PC-3 (cell line): ENCODE data around the gene POLD1. TPM values are rescaled to one million over a fixed set of nuclear protein-coding genes. Genes with fewer than 3 reads are reported as not detected.

ENCODE experiments used
- ATAC-seq: fragments of 200-7000 bp; cut with Tn5 transposase; 2 replicates; pipeline ENCODE4 v1.9.1; 2020; ENCODE audit warnings: mild to moderate bottlenecking, moderate library complexity
- BruUV-seq: library from RNA; stranded (reverse); fragments of 400-500 nt; replicated peaks from 2 replicates; lab custom pipeline; 2021; lab: Mats Ljungman, UMichigan
- CTCF ChIA-PET: fragments of 300-600 bp; sonication (Branson Sonifier 250); formaldehyde crosslinking; loops from one replicate; lab custom pipeline; 2022; ENCODE audit warnings: antibody characterized with exemption; lab: Charles Lee
- POLR2A ChIA-PET: fragments of 300-600 bp; sonication (Branson Sonifier 250); formaldehyde crosslinking; loops from one replicate; lab custom pipeline; 2022; ENCODE audit warnings: antibody characterized with exemption; ENCODE audit not compliant: unreplicated experiment; lab: Charles Lee
- DNase-seq: peaks from one replicate; pipeline ENCODE4 v3.0.0-alpha.2; 2015
- H2AFZ ChIP-seq: fragments of 300-600 bp; sonication (generic); 2 replicates; pipeline ENCODE4 v1.6.0; 2016; ENCODE audit warnings: antibody characterized with exemption, low read length
- H3F3A ChIP-seq: fragments of 300-600 bp; sonication (generic); one replicate; pipeline ENCODE4 v1.6.0; 2017; ENCODE audit warnings: antibody characterized with exemption, low read length, control low read depth, mild to moderate bottlenecking; ENCODE audit not compliant: unreplicated experiment
- H3K27ac ChIP-seq: fragments of 300-600 bp; sonication (generic); 2 replicates; pipeline ENCODE4 v1.5.1; 2016; ENCODE audit warnings: mild to moderate bottlenecking, low read length
- H3K27me3 ChIP-seq: fragments of 300-600 bp; sonication (generic); 2 replicates; pipeline ENCODE4 v1.6.1; 2016; ENCODE audit warnings: low read length, mixed read lengths
- H3K36me3 ChIP-seq: fragments of 300-600 bp; sonication (generic); 2 replicates; pipeline ENCODE4 v1.6.1; 2016; ENCODE audit warnings: low read depth, mixed run types, low read length, mixed read lengths
- H3K4me1 ChIP-seq: fragments of 300-600 bp; sonication (generic); 2 replicates; pipeline ENCODE4 v1.5.1; 2016; ENCODE audit warnings: low read length; ENCODE audit not compliant: insufficient read depth
- H3K4me2 ChIP-seq: fragments of 300-600 bp; sonication (generic); 2 replicates; pipeline ENCODE4 v1.6.0; 2016; ENCODE audit warnings: low read length
- H3K4me3 ChIP-seq: fragments of 300-600 bp; sonication (generic); 2 replicates; pipeline ENCODE4 v1.5.1; 2016; ENCODE audit warnings: mild to moderate bottlenecking, low read length, mixed read lengths
- H3K79me2 ChIP-seq: fragments of 300-600 bp; sonication (generic); 2 replicates; pipeline ENCODE4 v1.6.1; 2017; ENCODE audit warnings: low read length, mixed read lengths
- H3K9ac ChIP-seq: fragments of 300-600 bp; sonication (generic); 2 replicates; pipeline ENCODE4 v1.6.0; 2016; ENCODE audit warnings: mild to moderate bottlenecking, low read length
- H3K9me2 ChIP-seq: fragments of 300-600 bp; sonication (generic); replicated peaks from 2 replicates; pipeline ENCODE4 v1.6.1; 2016; ENCODE audit warnings: mixed run types, low read length, mixed read lengths
- H3K9me3 ChIP-seq: fragments of 300-600 bp; sonication (generic); 2 replicates; pipeline ENCODE4 v1.6.1; 2016; ENCODE audit warnings: low read length, mixed read lengths
- H4K20me1 ChIP-seq: fragments of 300-600 bp; sonication (generic); 2 replicates; pipeline ENCODE4 v1.6.1; 2016; ENCODE audit warnings: low read length, mixed read lengths
- EZH2 ChIP-seq: fragments of 300-600 bp; sonication (generic); IDR thresholded peaks from one replicate; pipeline ENCODE4 v1.6.1; 2017; ENCODE audit warnings: antibody characterized with exemption, mild to moderate bottlenecking, low read length; ENCODE audit not compliant: unreplicated experiment
- EZH2phosphoT487 ChIP-seq: fragments of 300-600 bp; sonication (generic); IDR thresholded peaks from 2 replicates; pipeline ENCODE4 v1.6.1; 2018; ENCODE audit warnings: mild to moderate bottlenecking, antibody characterized with exemption, low read length, borderline replicate concordance
- intact Hi-C: fragments of 100-400 bp; cut with micrococcal nuclease; formaldehyde crosslinking; loops from 2 replicates; pipeline ENCODE4 v1.9.0; 2023
- total RNA-seq: library from RNA; depleted of rRNA; stranded (reverse); fragments of >200 nt; gene quantifications from 2 replicates; pipeline ENCODE4 v1.2.3, GENCODE V29; 2014
- TF ChIP-seq, protein P1 (sequence below): fragments of 300-600 bp; sonication (generic); conservative IDR thresholded peaks from 2 replicates; pipeline ENCODE4 v1.5.1; 2017; ENCODE audit warnings: antibody characterized with exemption, low read depth, mild to moderate bottlenecking, low read length

The POLD1 gene
- total RNA-seq, 1 experiment from 2014 or later, result 165 TPM

DNA sequence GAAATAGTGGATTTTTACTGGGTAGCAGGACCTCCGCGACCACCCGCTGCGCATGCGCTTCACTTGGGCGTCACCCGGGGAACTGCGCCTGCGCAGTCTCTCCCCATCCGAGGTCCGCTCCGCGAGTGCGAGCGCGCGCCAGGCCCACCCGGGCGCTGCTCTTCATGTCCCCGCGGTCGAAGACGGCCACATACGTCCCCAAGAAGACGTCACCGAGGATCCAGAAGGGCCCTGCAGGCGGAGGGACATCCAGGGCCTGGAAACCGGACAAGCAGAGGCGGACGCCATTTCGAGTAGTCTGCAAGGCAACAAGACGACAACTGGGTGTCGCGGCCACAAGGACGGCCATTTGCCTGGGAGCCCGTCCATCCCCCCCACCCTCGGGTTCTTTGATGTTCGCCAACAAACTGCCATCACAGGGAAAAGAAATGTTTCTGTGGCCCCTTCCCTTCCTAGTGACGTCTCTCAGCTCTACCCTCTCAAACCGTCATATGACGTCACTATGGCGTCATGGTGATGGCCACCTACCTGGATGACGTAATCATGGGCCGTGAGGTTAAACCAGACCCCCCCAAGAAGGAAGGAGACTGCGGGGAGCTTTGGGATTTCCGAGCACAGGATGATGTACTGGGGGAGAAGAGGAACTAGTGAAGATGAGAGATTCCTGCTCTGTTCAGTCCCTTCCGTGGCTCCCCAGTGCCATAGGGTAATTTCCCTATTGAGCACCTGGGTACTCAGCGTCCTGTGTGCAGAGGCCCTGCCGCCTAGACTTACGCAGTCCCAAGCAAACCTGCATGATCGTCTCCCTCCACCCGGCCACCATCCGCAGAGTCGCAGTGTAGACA is 25.4 kb upstream of the POLD1 start:
- Histone ChIP-seq H3K36me3 (no peaks in the 10 kb centered on the region), H3K9me2 (no peaks in the 10 kb centered on the region), H3K4me1 (no peaks in the 10 kb centered on the region; the same call in 1 of the 2 replicates), H3K27ac (no peak overlapping the region), H3K79me2 (no peaks in the 10 kb centered on the region), H2AFZ (peak overlapping the region; percentile 65; the same call in 1 of the 2 replicates), H3K27me3 (no peaks in the 10 kb centered on the region), H3K9ac (no peak overlapping the region), H3K9me3 (no peaks in the 10 kb centered on the region), H3K4me3 (peak overlapping the region; percentile 60), H4K20me1 (no peaks in the 10 kb centered on the region), H3K4me2 (peak overlapping the region; percentile 79), H3F3A (no peaks in the 10 kb centered on the region)
- CTCF ChIA-PET, result no interaction called here
- TF ChIP-seq, protein P1, sequence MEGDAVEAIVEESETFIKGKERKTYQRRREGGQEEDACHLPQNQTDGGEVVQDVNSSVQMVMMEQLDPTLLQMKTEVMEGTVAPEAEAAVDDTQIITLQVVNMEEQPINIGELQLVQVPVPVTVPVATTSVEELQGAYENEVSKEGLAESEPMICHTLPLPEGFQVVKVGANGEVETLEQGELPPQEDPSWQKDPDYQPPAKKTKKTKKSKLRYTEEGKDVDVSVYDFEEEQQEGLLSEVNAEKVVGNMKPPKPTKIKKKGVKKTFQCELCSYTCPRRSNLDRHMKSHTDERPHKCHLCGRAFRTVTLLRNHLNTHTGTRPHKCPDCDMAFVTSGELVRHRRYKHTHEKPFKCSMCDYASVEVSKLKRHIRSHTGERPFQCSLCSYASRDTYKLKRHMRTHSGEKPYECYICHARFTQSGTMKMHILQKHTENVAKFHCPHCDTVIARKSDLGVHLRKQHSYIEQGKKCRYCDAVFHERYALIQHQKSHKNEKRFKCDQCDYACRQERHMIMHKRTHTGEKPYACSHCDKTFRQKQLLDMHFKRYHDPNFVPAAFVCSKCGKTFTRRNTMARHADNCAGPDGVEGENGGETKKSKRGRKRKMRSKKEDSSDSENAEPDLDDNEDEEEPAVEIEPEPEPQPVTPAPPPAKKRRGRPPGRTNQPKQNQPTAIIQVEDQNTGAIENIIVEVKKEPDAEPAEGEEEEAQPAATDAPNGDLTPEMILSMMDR, result no peak
- TF ChIP-seq EZH2phosphoT487, result no peak
- TF ChIP-seq EZH2, result no peak
- DNase-seq, result peak; percentile 32
- intact Hi-C loops, result no loop called here
- POLR2A ChIA-PET, result no interaction called here
- BruUV-seq, result no TSS peak
- ATAC-seq, result no peak

DNA sequence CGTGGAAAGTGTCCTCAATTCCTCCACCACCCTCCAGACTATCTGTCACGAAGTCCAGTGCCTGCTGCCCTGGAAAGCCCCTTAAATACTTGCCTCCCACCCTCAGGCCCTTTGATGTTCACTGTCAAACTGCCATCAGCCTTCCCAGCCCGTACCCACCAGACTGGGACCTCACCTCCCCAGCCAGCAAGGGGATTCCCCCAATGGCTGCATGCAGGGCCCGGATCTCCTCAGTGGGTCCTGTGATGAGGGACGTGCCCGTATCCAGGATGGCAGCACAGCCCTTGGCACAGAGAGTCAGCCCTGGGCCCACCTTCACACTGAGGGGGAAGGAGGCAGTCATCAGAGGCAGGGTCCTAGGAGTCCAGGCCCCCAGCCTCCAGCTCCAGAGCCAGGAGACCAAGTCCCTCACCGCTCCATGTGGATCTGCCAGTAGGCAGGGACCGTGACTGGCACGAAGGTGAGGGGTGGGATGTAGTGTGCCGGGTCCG is 24.8 kb upstream of the POLD1 start:
- POLR2A ChIA-PET, result no interaction called here
- no peak overlapping the region for H3K9ac ChIP-seq
- CTCF ChIA-PET, result no interaction called here

More for the DNA sequence above, 24.8 kb upstream of the POLD1 start:
- no peaks in the 10 kb centered on the region for H3K9me2 ChIP-seq
- H3K27ac ChIP-seq, result no peak overlapping the region
- no peak overlapping the region for H3K4me3 ChIP-seq
- no peaks in the 10 kb centered on the region for H3F3A ChIP-seq
- no peaks in the 10 kb centered on the region for H4K20me1 ChIP-seq
- no peaks in the 10 kb centered on the region for H3K79me2 ChIP-seq
- no peaks in the 10 kb centered on the region for H3K36me3 ChIP-seq
- TF ChIP-seq EZH2phosphoT487, result no peak
- TF ChIP-seq, protein P1, result no peak
- no peak overlapping the region for H3K4me2 ChIP-seq
- no peaks in the 10 kb centered on the region for H3K9me3 ChIP-seq
- H3K4me1 ChIP-seq, result no peaks in the 10 kb centered on the region; the same call in 1 of the 2 replicates
- ATAC-seq, result no peak
- H3K27me3 ChIP-seq, result no peaks in the 10 kb centered on the region
- intact Hi-C loops, result no loop called here
- DNase-seq, result no peak
- no peak overlapping the region for H2AFZ ChIP-seq
- no TSS peak for BruUV-seq
